ENCODE data around the gene NFKB1.
"Not testable (repeated sequence)": the region's sequence is repeated elsewhere in the genome, so short reads cannot be mapped to it uniquely, and the experiment has no call there.

The NFKB1 gene, protein sequence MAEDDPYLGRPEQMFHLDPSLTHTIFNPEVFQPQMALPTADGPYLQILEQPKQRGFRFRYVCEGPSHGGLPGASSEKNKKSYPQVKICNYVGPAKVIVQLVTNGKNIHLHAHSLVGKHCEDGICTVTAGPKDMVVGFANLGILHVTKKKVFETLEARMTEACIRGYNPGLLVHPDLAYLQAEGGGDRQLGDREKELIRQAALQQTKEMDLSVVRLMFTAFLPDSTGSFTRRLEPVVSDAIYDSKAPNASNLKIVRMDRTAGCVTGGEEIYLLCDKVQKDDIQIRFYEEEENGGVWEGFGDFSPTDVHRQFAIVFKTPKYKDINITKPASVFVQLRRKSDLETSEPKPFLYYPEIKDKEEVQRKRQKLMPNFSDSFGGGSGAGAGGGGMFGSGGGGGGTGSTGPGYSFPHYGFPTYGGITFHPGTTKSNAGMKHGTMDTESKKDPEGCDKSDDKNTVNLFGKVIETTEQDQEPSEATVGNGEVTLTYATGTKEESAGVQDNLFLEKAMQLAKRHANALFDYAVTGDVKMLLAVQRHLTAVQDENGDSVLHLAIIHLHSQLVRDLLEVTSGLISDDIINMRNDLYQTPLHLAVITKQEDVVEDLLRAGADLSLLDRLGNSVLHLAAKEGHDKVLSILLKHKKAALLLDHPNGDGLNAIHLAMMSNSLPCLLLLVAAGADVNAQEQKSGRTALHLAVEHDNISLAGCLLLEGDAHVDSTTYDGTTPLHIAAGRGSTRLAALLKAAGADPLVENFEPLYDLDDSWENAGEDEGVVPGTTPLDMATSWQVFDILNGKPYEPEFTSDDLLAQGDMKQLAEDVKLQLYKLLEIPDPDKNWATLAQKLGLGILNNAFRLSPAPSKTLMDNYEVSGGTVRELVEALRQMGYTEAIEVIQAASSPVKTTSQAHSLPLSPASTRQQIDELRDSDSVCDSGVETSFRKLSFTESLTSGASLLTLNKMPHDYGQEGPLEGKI

DNA sequence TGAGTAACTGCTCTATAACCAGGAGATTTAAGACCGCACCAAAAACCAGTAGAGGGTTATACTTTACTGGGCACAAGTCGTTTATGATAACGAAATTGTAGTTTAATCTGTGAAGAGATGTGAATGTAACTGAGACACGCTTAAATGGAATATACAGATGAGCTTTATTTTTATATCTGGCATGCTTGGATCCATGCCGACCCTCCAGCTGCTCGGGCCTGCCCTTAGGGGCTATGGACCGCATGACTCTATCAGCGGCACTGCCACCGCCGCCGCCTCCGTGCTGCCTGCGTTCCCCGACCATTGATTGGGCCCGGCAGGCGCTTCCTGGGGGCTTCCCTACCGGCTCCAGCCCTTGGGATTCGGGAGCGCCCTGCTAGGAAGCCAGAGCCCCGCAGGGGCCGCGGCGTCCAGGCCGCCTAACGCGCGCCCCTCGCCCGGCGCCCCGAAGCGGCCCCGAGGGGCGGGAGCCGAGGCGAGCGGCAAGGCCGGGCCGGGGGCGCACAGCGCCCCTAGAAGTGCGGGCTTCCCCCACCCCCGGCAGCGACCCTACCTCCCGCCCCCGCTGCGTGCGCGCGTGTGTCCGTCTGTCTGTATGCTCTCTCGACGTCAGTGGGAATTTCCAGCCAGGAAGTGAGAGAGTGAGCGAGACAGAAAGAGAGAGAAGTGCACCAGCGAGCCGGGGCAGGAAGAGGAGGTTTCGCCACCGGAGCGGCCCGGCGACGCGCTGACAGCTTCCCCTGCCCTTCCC is at the start of gene NFKB1:
Gene NFKB1, plus strand, starts transcription at position 664 of the 751 bp plus-strand sequence. CDS start 24,160 bp downstream, outside the sequence.
- DNase-seq = no peak

DNA sequence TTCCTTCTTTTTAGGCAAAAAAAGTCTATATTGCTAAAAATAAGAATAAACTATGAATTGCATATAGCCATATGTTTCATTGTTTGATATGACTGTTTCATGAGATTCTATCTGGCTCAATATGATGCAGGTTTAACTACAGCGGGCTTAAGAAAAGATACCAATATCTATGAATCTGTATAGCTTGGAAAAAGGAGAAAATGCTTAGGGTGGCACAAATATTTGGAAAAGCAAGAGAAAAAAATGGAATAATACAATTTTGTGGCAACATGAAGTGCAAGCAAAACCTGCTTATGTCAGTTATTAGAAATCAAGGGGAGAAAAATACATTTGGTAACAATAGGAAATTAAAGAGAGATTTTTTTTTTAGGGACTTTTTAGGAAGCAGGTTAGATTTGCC is 48.3 kb upstream of the NFKB1 start:
- no peak for DNase-seq

DNA sequence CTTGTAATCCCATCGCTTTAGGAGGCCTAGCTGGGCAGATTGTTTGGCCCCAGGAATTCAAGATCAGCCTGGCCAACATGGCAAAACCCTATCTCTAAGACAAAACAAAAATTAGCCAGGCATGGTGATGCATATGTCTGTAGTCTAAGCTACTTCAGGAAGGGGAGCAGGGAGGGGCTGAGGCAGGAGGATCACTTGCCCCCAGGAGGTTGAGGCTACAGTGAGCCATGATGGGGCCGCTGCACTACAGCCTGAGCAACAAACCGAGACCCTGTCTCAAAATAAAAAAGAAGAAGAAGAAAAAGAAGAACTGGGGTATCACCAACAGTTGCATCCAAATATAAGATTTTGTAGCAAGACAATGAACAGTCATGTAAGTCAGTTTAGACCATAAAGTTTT is 47.3 kb upstream of the NFKB1 start:
- DNase-seq = no peak

DNA sequence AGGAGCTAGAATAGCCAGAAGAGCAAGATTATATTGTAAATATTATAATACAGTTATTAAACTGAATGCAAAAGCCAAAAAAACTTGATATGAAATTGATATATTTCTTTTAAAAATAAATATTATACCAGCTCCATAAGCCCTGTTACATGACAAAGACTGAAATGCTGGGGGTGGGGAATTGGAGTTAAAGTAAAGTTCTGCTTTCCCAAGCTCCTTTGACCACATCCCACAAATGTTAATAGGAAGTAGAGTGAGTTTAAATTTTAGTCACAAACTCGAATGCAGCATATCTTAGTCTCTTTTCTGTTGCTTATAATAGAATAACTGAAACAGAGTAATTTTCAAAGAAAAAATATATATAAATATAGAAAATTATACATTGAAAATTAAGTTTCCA is 46.9 kb upstream of the NFKB1 start:
- no peak for DNase-seq

DNA sequence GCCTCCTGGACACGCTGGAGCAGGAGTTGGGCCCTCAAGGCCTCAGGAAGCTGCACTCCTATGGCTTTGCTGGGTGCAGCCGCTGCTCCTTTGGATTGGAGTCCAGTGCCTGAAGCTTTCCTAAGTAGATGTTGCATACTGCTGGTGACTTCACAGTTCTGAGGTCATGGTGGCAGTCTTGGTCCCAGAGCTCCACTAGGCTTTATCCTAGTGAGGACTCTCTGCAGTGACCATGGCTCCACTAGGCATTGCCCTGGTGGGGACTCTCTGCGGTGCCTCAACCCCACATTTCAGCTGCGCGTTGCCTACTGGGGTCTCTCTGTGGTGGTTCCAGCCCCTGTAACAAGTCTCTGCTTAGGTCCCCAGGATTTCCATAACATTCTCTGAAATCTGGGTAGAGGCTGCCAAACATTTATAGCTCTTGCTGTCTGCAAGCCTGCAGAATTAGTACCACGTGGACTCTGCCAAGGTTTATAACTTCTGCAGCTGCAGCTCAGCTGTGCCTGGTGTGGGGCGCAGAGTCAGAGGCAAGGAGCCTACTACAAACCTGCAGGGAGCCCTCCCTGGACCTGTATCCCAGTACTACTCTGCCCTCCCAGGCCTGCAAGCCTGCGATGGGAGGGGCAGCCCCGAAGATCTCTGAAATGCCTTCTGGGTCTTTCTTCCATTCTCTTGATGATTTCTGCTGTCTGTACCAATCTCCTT is 46.0 kb upstream of the NFKB1 start:
- DNase-seq = no peak

DNA sequence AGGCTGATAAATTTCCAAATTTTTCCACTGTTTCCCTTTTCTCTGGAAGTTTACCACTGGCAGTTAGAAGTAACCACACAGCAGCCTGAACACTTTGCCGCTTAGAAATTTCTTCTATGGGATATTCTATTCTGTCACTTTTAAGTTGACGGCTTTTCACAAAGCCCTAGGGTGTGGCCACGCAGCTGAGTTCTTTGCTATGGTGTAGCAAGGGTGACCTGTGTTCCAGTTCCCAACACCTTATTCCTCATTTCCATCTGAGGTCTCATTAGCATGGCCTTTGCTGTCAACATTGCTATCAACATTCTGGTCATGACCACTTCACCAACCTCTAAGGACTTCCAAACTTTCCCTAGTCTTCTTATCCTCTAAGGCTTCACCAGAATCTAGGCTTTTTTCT is 45.4 kb upstream of the NFKB1 start:
- no peak for DNase-seq

DNA sequence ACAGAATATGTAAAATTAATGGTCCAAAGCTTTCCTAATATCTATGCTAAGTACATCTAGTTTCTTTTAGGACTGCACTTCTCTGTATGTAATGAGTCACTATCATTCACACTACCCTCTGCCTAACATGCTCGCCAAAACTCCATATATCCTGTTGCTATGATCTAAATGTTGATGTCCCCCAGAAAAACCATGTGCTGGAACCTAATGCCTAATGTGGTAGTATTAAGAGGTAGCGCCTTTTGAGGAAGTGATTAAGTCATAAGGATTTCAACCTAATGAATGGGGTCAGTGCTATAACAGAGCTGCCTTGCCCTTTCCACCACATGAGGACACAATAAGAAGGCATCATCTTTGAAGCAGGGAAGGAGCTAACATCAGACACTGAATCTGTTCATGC is 34.9 kb upstream of the NFKB1 start:
- DNase-seq = no peak

DNA sequence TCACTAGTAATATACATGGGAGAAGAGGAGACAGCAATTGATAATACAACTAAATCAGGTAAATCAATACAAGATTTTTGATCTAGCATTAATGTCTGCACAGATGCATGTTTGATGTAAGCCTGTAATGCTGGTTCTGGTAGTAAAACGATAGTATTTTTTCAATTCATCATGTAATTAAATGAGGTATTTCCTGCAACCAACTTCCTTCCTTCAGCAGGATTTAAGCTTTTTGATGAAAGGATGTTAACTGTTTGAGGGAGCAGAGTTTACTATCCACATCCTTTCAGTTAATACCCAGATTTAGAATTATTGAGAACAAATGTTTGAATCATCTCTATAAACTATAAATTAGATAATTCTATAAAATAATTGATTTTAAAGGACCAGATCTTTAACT is 31.4 kb upstream of the NFKB1 start:
- DNase-seq = no peak

DNA sequence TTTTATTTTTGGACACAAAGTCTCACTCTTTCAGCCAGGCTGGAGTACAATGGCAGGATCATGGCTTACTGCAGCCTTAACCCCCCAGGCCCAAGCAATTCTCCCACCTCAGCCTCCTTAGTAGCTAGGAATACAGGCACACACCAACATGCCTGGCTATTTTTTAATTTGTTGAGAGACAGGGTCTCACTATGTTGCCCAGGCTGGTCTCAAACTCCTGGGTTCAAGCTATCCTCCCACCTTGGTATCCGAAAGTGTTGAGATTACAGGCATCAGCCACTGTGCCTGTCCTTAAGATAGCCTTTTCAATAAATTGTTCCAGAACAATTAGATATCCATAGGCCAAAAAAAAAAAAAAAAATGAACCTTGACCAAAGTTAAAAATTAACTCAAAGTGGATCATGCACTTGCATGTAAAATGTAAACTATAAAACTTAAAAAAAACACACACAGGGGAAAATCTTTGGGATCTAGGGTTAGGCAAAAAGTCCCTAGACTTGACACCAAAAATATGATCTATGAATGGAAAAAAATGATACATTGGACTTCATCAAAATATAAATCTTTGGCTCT is 28.6 kb upstream of the NFKB1 start:
- DNase-seq = no peak

DNA sequence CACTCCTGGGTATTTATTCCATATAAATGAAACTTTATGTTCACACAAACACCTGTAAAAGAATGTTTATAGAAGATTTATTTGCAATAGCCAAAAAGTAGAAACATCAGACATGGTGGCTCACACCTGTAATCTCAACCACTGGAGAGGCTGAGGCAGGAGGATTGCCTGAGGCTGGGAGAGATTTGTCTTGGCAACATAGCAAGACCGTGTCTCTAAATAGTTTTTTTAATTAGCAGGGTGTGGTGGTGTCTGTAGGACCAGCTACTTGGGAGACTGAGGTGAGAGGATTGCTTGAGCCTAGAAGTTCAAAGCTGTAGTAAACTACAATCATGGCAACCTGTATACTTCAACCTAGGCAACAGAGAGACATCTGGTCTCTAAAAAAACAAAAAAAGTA is 27.7 kb upstream of the NFKB1 start:
- DNase-seq = no peak

DNA sequence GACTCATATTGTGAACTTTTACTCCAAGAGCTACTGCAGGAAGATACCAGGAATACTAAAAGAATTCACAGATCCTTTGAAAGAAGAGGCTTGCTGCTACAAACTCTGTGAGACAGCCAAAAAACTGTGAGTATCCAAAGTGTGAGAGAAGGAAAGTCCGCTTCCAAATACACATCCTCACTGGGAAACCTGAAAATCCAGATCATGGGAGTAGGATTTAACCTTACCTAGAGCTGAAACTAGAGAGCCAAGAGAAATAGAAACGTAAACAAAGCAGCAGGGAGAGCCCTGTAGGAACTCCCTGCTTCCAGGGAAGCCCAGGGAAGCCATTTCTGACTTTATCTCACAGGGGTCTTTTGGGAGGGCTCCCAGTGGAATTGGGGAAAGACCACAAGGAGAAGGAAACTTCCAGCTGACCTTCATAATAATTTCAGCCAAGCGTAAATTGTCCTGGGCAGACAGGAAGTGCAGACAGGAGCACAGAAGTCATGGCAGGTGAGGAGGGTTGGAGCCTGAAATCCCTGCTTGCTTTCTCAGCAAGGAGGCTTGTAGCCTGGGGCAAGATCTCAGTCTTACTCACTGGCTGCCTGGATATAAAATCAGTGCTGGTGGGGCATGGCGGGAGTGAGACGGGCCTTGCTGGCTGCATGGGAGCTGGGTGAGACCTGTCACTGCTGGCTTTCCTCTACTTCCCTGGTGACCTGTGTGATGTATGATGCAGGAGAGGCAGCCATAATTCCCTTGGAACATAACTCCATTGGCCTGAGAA is 26.2 kb upstream of the NFKB1 start:
- DNase-seq = no peak

DNA sequence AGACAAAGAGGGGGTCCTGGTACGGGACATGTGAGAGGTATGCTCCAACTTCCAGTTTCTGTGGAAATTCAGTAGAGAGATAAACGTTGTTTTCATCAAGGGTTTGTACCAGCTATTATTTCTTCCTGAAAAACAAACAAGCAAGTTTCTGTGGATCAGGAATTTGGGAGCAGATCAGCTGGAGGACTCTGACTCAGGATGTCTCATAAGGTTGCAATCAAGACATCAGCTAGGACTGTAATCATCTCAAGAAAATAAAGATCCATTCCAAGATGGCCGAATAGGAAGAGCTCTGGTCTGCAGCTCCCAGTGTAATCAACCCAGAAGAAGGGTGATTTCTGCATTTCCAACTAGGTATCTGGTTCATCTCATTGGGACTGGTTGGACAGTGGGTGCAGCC is 23.5 kb upstream of the NFKB1 start:
- DNase-seq = no peak

DNA sequence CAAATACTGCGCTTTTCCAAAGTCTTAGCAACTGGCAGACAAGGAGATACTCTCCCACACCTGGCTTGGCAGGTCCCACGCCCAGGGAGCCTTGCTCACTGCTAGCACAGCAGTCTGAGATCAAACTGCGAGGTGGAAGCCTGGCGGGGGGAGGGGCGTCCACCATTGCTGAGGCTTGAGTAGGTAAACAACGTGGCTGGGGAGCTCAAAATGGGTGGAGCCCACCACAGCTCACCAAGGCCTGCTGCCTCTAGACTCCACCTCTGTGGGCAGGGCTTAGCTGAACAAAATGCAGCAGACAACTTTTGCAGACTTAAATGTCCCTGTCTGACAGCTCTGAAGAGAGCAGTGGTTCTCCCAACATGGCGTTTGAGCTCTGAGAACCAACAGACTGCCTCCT is 23.0 kb upstream of the NFKB1 start:
- DNase-seq = no peak

DNA sequence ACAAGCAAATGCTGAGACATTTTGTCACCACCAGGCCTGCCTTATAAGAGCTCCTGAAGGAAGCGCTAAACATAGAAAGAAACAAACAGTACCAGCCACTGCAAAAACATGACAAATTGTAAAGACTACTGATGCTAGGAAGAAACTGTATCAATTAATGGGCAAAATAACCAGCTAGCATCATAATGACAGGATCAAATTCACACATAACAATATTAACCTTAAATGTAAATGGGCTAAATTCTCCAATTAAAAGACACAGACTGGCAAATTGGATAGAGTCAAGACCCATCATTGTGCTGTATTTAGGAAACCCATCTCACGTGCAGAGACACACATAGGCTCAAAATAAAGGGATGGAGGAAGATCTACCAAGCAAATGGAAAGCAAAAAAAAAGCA is 21.3 kb upstream of the NFKB1 start:
- not testable (repeated sequence) for DNase-seq

DNA sequence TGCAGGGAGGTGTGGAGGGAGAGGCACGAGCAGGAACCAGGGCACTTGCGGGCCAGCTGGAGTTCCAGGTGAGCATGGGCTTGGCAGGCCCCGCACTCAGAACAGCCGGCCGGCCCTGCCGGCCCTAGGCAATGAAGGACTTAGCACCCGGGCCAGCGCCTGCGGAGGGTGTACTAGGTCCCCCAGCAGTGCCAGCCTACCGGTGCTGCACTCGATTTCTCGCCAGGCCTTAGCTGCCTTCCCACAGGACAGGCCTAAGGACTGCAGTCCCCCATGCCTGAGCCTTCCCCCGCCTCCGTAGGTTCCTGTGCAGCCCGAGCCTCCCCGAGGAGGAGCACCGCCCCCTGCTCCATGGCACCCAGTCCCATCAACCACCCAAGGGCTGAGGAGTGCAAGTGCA is 18.0 kb upstream of the NFKB1 start:
- DNase-seq = no peak

DNA sequence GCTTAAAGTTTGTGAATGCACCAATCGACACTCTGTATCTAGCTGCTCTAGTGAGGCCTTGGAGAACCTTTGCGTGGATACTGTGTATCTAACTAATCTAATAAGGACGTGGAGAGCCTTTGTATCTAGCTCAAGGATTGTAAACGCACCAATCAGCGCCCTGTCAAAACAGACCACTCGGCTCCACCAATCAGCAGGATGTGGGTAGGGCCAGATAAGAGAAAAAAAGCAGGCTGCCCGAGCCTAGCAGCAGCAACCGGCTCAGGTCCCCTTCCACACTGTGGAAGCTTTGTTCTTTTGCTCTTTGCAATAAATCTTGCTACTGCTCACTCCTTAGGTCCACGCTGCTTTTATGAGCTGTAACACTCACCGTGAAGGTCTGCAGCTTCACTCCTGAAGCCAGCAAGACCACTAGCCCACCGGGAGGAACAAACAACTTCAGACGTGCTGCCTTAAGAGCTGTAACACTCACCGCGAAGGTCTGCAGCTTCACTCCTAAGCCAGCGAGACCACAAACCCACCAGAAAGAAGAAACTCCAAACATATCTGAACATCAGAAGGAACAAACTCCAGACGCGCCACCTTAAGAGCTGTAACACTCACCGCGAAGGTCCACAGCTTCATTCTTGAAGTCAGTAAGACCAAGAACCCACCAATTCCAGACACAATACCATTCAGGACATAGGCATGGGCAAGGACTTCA is 17.0 kb upstream of the NFKB1 start:
- not testable (repeated sequence) for DNase-seq

DNA sequence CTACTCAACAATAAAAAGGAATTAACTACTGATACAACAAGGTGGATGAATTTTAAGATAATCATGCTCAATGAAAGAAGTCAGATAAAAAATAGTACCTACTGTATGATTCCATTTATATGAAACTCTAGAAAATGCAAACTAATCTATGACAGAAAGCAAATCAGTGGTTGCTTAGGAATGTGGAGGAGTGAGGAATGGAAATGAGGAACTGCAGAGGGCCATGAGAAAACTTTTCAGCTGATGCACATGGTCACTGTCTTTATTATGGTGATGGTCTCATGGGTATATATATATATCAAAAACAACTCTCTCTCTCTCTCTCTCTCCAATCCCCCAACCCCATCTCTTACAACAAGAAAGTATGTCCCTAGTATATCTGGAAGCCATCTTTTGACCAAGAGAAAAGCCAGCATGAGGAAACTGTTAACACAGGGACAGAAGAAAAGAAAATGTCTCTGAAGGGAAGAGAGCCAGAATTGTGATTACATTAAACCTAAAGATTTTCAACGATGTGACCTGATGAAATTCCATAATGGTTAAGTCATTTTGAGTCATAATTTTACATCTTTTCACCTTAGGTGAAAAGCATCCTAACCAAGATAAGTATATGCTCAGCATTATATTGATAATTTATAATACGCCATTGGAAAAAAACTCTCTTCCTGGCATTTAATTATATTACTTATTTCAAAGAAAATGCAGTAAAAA is 8.5 kb upstream of the NFKB1 start:
- DNase-seq = no peak

DNA sequence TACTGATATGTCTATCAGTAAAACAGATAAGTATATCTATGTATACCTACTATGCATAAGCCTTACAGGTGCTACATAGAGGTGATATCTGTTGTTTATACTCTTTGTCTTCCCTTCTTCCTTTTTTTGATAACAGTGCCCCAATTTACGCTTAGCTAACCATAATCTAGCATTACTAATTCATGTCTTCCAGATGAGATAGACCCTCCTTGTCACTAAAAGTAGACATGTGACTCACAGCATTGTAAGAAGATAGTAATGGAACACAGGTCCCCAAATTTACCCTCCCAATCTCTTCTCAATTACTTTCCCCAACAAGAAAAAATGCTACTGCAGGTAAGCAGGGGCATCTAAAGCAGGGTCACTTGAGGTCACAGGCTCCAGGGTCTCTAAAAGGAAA is 7.9 kb upstream of the NFKB1 start:
- DNase-seq = no peak

DNA sequence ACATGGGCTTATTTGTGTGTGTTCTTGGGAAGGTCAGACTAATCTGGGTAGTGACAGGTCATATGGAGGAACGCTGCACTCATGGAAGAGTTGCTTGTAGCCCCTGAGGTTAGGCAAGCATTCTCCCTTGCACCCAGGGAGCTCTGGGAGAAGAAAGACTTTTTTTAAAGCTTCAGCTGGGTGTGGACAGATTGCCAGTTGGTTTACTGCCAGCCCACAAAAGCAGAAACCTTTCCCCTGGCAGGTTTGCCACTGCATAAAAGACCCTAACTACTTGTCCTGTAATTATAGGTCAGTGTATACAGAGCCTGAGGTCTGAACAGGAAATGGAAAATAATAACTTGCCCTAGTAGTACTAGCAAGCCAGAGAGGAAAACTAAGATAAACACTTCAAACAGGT is 7.4 kb upstream of the NFKB1 start:
- no peak for DNase-seq

DNA sequence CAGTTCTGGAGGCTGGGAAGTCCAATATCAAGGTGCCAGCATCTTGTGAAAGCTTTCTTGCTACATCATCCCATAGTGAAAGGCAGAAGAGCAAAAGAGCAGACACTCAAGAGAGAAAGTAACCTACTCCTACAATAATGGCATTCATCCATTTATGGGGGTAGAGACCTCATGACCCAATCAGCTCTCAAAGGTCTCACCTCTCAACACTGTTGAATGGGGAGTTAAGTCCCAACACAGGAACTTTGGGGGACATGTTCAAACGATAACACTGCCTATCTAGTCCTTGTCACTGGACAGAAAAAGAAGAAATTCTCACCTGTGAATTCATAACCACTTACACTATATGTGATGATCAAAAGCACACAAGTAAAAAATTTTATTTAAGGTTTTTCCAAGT is 6.6 kb upstream of the NFKB1 start:
- DNase-seq = no peak
